Ovary (tissue), 3 donors: ENCODE results near the gene ZBED4.

ENCODE experiments used
- POLR2A ChIP-seq: fragments of 450-650 bp; IDR thresholded peaks from one replicate; pipeline ENCODE4 v1.6.1; 2017; ENCODE audit warnings: antibody characterized with exemption, mild to moderate bottlenecking, moderate library complexity
- TF ChIP-seq, protein P1 (sequence below), 3 donors: fragments of 450-650 bp in 2 of 3; fragments of 200-600 bp in 1 of 3; IDR thresholded peaks; one replicate each; pipeline versions ENCODE4 v1.5.1 to v1.8.0; 2016 to 2022; ENCODE audit warnings: antibody characterized with exemption in 3 of 3, mild to moderate bottlenecking in 1 of 3
- donor health status: DM: no; HTN: no; CAD: no.

DNA sequence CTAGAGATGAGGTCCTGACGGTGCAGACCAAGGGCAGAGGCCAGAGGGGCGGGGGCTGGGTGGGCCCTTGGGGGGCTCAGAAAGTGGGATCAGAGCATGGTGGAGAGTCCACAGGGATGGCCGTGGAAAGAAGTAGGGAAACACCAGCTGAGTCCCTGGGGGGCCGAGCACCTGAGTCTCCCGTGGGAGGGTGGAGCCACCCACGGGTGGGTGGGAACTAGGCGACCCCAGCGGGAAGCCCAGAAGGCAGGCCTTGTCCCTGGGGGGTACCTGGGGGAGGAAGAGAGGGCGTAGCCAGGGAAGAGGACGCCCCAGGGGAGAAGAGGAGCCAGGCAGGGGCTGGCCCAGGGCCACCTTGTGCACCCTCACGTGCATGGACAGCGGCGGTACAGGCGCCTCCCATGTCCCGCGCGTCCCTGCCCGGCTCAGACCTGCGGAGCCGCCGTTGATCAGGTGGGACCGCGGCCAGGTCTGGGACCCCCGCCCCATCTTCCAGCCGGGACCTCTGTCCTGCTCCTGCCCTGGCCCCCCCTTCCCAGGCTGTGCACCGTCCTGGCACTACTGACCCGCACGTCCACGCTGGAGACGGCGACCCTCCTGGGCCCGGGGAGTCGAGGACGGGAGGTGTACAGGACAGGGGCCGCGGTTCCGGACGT is 75.0 kb downstream of the ZBED4 start:
- TF ChIP-seq POLR2A: no peak
- TF ChIP-seq, protein P1, sequence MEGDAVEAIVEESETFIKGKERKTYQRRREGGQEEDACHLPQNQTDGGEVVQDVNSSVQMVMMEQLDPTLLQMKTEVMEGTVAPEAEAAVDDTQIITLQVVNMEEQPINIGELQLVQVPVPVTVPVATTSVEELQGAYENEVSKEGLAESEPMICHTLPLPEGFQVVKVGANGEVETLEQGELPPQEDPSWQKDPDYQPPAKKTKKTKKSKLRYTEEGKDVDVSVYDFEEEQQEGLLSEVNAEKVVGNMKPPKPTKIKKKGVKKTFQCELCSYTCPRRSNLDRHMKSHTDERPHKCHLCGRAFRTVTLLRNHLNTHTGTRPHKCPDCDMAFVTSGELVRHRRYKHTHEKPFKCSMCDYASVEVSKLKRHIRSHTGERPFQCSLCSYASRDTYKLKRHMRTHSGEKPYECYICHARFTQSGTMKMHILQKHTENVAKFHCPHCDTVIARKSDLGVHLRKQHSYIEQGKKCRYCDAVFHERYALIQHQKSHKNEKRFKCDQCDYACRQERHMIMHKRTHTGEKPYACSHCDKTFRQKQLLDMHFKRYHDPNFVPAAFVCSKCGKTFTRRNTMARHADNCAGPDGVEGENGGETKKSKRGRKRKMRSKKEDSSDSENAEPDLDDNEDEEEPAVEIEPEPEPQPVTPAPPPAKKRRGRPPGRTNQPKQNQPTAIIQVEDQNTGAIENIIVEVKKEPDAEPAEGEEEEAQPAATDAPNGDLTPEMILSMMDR (IDR thresholded peaks at IDR 0.05): no peak
